IMR-90 (cell line): ENCODE data around the gene CCDC40. TPM values are rescaled to one million over a fixed set of nuclear protein-coding genes. Genes with fewer than 3 reads are reported as not detected.
A peak's percentile ranks its signal among the peaks of the same experiment; 100 is the strongest.

Source experiments
- ATAC-seq: fragments of 200-7000 bp; cut with Tn5 transposase; 2 replicates; pipeline ENCODE4 v1.9.1; 2020; ENCODE audit warnings: low read depth, mild to moderate bottlenecking, moderate library complexity
- BruUV-seq: library from RNA; stranded (reverse); fragments of 400-500 nt; replicated peaks from 2 replicates; lab custom pipeline; 2021; lab: Mats Ljungman, UMichigan
- CTCF ChIA-PET: fragments of 300-600 bp; formaldehyde crosslinking; extraction: SDS; loops from one replicate; lab custom pipeline; 2021; ENCODE audit warnings: antibody characterized with exemption; lab: Yijun Ruan, JAX
- POLR2A ChIA-PET: fragments of 300-600 bp; sonication (Branson Sonifier 250); formaldehyde crosslinking; loops from one replicate; lab custom pipeline; 2022; ENCODE audit warnings: antibody characterized with exemption; ENCODE audit not compliant: unreplicated experiment; lab: Charles Lee
- DNase-seq: peaks from one replicate; pipeline ENCODE4 v3.0.0; 2013
- H2AFZ ChIP-seq: replicated peaks from 2 replicates; pipeline ENCODE3; 2013; ENCODE audit warnings: low read length, mild to moderate bottlenecking; ENCODE audit not compliant: poor library complexity
- H2AK5ac ChIP-seq: 2 replicates; pipeline ENCODE4 v1.6.1; 2013; ENCODE audit warnings: low read depth, low read length, inconsistent platforms
- H2AK9ac ChIP-seq: replicated peaks from 2 replicates; pipeline ENCODE3; 2013; ENCODE audit warnings: mild to moderate bottlenecking, low read depth, low read length, moderate library complexity; ENCODE audit not compliant: poor library complexity
- H2BK120ac ChIP-seq: 2 replicates; pipeline ENCODE4 v1.6.1; 2013; ENCODE audit warnings: low read depth, low read length, inconsistent platforms
- H2BK15ac ChIP-seq: 3 replicates; pipeline ENCODE4 v1.6.1; 2013; ENCODE audit warnings: low read depth, low read length, inconsistent platforms
- H2BK20ac ChIP-seq: 2 replicates; pipeline ENCODE4 v1.6.1; 2013; ENCODE audit warnings: low read depth, mild to moderate bottlenecking, inconsistent platforms, low read length, moderate library complexity
- H2BK5ac ChIP-seq: 2 replicates; pipeline ENCODE4 v1.6.1; 2013; ENCODE audit warnings: mild to moderate bottlenecking, low read depth, low read length, inconsistent platforms; ENCODE audit not compliant: poor library complexity, severe bottlenecking
- H3K14ac ChIP-seq: replicated peaks from 2 replicates; pipeline ENCODE4 v1.6.1; 2013; ENCODE audit warnings: low read depth, low read length, inconsistent platforms
- H3K18ac ChIP-seq: 2 replicates; pipeline ENCODE4 v1.6.1; 2013; ENCODE audit warnings: low read depth, low read length, control low read depth
- H3K23ac ChIP-seq: 2 replicates; pipeline ENCODE4 v1.6.1; 2013; ENCODE audit warnings: low read depth, low read length, inconsistent platforms
- H3K27ac ChIP-seq: 2 replicates; pipeline ENCODE4 v1.5.1; 2013; ENCODE audit warnings: mild to moderate bottlenecking, control low read depth, low read length; ENCODE audit not compliant: insufficient read depth
- H3K27me3 ChIP-seq: 2 replicates; pipeline ENCODE4 v1.6.1; 2013; ENCODE audit warnings: low read length; ENCODE audit not compliant: control insufficient read depth, insufficient read depth
- H3K36me3 ChIP-seq: 2 replicates; pipeline ENCODE4 v1.6.1; 2013; ENCODE audit warnings: low read length, mixed read lengths; ENCODE audit not compliant: control insufficient read depth, insufficient read depth
- H3K4ac ChIP-seq: 2 replicates; pipeline ENCODE4 v1.6.1; 2013; ENCODE audit warnings: low read depth, low read length, inconsistent platforms
- H3K4me1 ChIP-seq: 2 replicates; pipeline ENCODE4 v1.6.1; 2013; ENCODE audit warnings: low read length, mixed read lengths; ENCODE audit not compliant: control insufficient read depth, insufficient read depth
- H3K4me2 ChIP-seq: 2 replicates; pipeline ENCODE4 v1.6.1; 2013; ENCODE audit warnings: low read depth, mild to moderate bottlenecking, control low read depth, low read length, moderate library complexity
- H3K4me3 ChIP-seq: 2 replicates; pipeline ENCODE4 v1.5.1; 2013; ENCODE audit warnings: low read depth, mild to moderate bottlenecking, control low read depth, low read length, moderate library complexity; ENCODE audit not compliant: insufficient read depth
- H3K56ac ChIP-seq: 2 replicates; pipeline ENCODE4 v1.6.1; 2013; ENCODE audit warnings: low read length, inconsistent platforms; ENCODE audit not compliant: insufficient read depth; ENCODE audit errors: extremely low read depth
- H3K79me1 ChIP-seq, 2 experiments: 2 replicates each; pipeline ENCODE4 v1.6.1; 2013; ENCODE audit warnings: low read length in 2 of 2, inconsistent platforms in 1 of 2, low read depth in 1 of 2
- H3K9ac ChIP-seq: 2 replicates; pipeline ENCODE4 v1.6.1; 2013; ENCODE audit warnings: low read depth, low read length, control low read depth
- H3K9me1 ChIP-seq: 2 replicates; pipeline ENCODE4 v1.6.1; 2013; ENCODE audit warnings: low read length, inconsistent platforms; ENCODE audit not compliant: insufficient read depth
- H3K9me3 ChIP-seq: 2 replicates; pipeline ENCODE4 v1.6.1; 2013; ENCODE audit warnings: low read length; ENCODE audit not compliant: control insufficient read depth, insufficient read depth
- H4K20me1 ChIP-seq: 2 replicates; pipeline ENCODE4 v1.6.1; 2013; ENCODE audit warnings: low read length, inconsistent platforms; ENCODE audit not compliant: insufficient read depth
- H4K5ac ChIP-seq: 2 replicates; pipeline ENCODE4 v1.6.1; 2013; ENCODE audit warnings: mild to moderate bottlenecking, low read depth, low read length, control low read depth
- H4K8ac ChIP-seq, 2 experiments: 2 replicates each; pipeline ENCODE4 v1.6.1; 2013; ENCODE audit warnings: low read depth in 2 of 2, low read length in 2 of 2, control low read depth in 1 of 2, inconsistent platforms in 1 of 2
- H4K91ac ChIP-seq: 2 replicates; pipeline ENCODE4 v1.6.1; 2013; ENCODE audit warnings: low read depth, low read length, inconsistent platforms; ENCODE audit not compliant: insufficient read depth
- BHLHE40 ChIP-seq: fragments of 150-350 bp; IDR thresholded peaks from 2 replicates; pipeline ENCODE4 v1.6.1; 2016; ENCODE audit warnings: mild to moderate bottlenecking, low read depth, low read length
- CEBPB ChIP-seq: IDR thresholded peaks from 2 replicates; pipeline ENCODE4 v1.6.1; 2012; ENCODE audit warnings: low read depth, low read length, improper control_type of control experiment
- CHD1 ChIP-seq: IDR thresholded peaks from 2 replicates; pipeline ENCODE4 v1.6.1; 2012; ENCODE audit warnings: low read depth, low read length, improper control_type of control experiment
- FOS ChIP-seq: fragments of 150-350 bp; IDR thresholded peaks from 2 replicates; pipeline ENCODE4 v1.6.1; 2016; ENCODE audit warnings: low read depth, low read length
- MAFK ChIP-seq: IDR thresholded peaks from 2 replicates; pipeline ENCODE4 v1.6.1; 2012; ENCODE audit warnings: low read depth, low read length, improper control_type of control experiment
- MAZ ChIP-seq: IDR thresholded peaks from 2 replicates; pipeline ENCODE4 v1.6.1; 2012; ENCODE audit warnings: low read depth, mild to moderate bottlenecking, low read length, improper control_type of control experiment, moderate library complexity, borderline replicate concordance
- MXI1 ChIP-seq: IDR thresholded peaks from 2 replicates; pipeline ENCODE4 v1.6.1; 2012; ENCODE audit warnings: low read depth, mild to moderate bottlenecking, low read length, moderate library complexity, borderline replicate concordance
- NFE2L2 ChIP-seq: fragments of 150-350 bp; IDR thresholded peaks from 2 replicates; pipeline ENCODE4 v1.6.1; 2016; ENCODE audit warnings: low read depth, mild to moderate bottlenecking, low read length
- POLR2A ChIP-seq: IDR thresholded peaks from 2 replicates; pipeline ENCODE4 v1.6.1; 2012; ENCODE audit warnings: mild to moderate bottlenecking, low read depth, low read length
- RAD21 ChIP-seq: IDR thresholded peaks from 2 replicates; pipeline ENCODE4 v1.6.1; 2012; ENCODE audit warnings: low read length, improper control_type of control experiment
- RCOR1 ChIP-seq: IDR thresholded peaks from 2 replicates; pipeline ENCODE4 v1.6.1; 2012; ENCODE audit warnings: mild to moderate bottlenecking, low read length, improper control_type of control experiment; ENCODE audit not compliant: insufficient replicate concordance
- RFX5 ChIP-seq: IDR thresholded peaks from 2 replicates; pipeline ENCODE4 v1.8.0; 2012; ENCODE audit warnings: low read depth, mild to moderate bottlenecking, low read length, moderate library complexity
- SMC3 ChIP-seq: fragments of 150-350 bp; IDR thresholded peaks from 2 replicates; pipeline ENCODE4 v1.6.1; 2016; ENCODE audit warnings: low read depth, mild to moderate bottlenecking, antibody characterized with exemption, low read length, moderate library complexity
- WGBS, 2 experiments: methylation state at CpG; one replicate each; pipeline versions ENCODE4 v1.1.5 to v1.1.7; 2013; ENCODE audit warnings: missing lambda C conversion rate in 2 of 2; ENCODE audit not compliant: insufficient read length in 1 of 2; ENCODE audit errors: extremely low coverage in 2 of 2; 5-methylcytosine and 5-hydroxymethylcytosine counted together
- dilution Hi-C: fragments of 300-500 bp; cut with HindIII; formaldehyde crosslinking; loops from one replicate; pipeline ENCODE4 v1.14.3; 2018; ENCODE audit warnings: low sequenced_read_pairs; ENCODE audit not compliant: unreplicated experiment
- in situ Hi-C: fragments of 300-500 bp; cut with MboI; formaldehyde crosslinking; loops from 3 replicates; pipeline ENCODE4 v1.14.3; 2019; ENCODE audit warnings: low sequenced_read_pairs, inconsistent platforms, mixed read lengths
- intact Hi-C: fragments of 100-400 bp; cut with micrococcal nuclease; formaldehyde crosslinking; loops from 2 replicates; pipeline ENCODE4 v1.10.0; 2022
- polyA plus RNA-seq, 3 experiments: library from polyadenylated mRNA; depleted of rRNA; stranded (reverse); fragments of >200 nt; gene quantifications; 2 replicates each; pipeline ENCODE4 v1.2.3, GENCODE V29; 2012; ENCODE audit warnings: low replicate concordance in 1 of 3
- total RNA-seq: library from RNA; depleted of rRNA; stranded (reverse); fragments of >200 nt; gene quantifications from 2 replicates; pipeline ENCODE4 v1.2.3, GENCODE V29; 2012
- TF ChIP-seq, protein P1 (sequence below): fragments of 150-350 bp; IDR thresholded peaks from 2 replicates; pipeline ENCODE4 v1.6.1; 2017; ENCODE audit warnings: mild to moderate bottlenecking, antibody characterized with exemption, low read length, low read depth
- TF ChIP-seq, protein P2 (sequence below): fragments of 150-350 bp; IDR thresholded peaks from 2 replicates; pipeline ENCODE4 v1.6.1; 2016; ENCODE audit warnings: low read depth, mild to moderate bottlenecking, low read length, moderate library complexity, borderline replicate concordance
- TF ChIP-seq, protein P3 (sequence below): conservative IDR thresholded peaks from 2 replicates; pipeline ENCODE4 v1.5.1; 2012; ENCODE audit warnings: mild to moderate bottlenecking, low read depth, low read length, improper control_type of control experiment

The CCDC40 gene
- total and polyA plus RNA-seq, 2 of the 4 experiments (the other 2 are of a cell fraction) = 0.90 to 4.7 TPM

DNA sequence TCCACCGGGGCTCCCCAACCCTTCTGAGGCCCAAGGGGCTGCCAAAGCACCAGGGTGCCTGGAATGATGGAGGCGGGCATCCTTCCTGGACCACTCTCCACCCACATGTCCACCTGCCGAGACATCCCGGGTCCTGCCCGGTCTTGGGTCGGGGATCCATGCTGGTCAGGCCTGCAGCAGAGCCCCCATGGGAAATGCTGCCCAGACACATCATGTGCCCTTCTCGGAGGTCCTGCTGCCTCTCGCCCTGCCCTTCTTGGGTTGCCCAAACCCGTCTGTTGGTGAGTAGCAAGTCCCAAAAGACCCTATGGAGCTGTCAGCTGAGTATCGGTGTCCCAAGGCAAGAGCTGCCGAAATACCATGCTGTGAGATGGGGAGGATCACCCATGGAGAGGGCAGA is 50.2 kb downstream of the CCDC40 start:
- no peaks in the 10 kb centered on the region for H4K20me1 ChIP-seq

More for the DNA sequence above, 50.2 kb downstream of the CCDC40 start:
- no peak overlapping the region for H4K91ac ChIP-seq
- no peak overlapping the region for H2BK20ac ChIP-seq
- H2BK15ac ChIP-seq = no peak overlapping the region
- WGBS, 2 experiments = 50% methylated on average over 5 of the region's 11 CpGs; no CpG with 5 or more reads in 1 of the 2 experiments
- H2AK5ac ChIP-seq = no peak overlapping the region
- intact Hi-C loops (loop anchor here (10.0 kb wide), 1 partner anchor 168 kb away; no protein-coding TSS in a partner anchor), dilution Hi-C loops (no loop called here), in situ Hi-C loops (no loop called here)
- POLR2A ChIA-PET = interaction anchor here (1.0 kb wide), 1 partner anchor 15 kb away, joined by 3 read pairs; the partner anchor contains the start of gene GAA
- no peak for TF ChIP-seq FOS
- no peak for TF ChIP-seq RCOR1
- TF ChIP-seq, protein P1, sequence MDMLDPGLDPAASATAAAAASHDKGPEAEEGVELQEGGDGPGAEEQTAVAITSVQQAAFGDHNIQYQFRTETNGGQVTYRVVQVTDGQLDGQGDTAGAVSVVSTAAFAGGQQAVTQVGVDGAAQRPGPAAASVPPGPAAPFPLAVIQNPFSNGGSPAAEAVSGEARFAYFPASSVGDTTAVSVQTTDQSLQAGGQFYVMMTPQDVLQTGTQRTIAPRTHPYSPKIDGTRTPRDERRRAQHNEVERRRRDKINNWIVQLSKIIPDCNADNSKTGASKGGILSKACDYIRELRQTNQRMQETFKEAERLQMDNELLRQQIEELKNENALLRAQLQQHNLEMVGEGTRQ = no peak
- TF ChIP-seq POLR2A = no peak
- no peak for TF ChIP-seq MAFK
- TF ChIP-seq MAZ = no peak
- TF ChIP-seq NFE2L2 = no peak
- no peak for TF ChIP-seq BHLHE40
- TF ChIP-seq RFX5 = no peak
- TF ChIP-seq SMC3 = no peak
- TF ChIP-seq CHD1 = no peak
- TF ChIP-seq CEBPB = no peak
- TF ChIP-seq, protein P2, sequence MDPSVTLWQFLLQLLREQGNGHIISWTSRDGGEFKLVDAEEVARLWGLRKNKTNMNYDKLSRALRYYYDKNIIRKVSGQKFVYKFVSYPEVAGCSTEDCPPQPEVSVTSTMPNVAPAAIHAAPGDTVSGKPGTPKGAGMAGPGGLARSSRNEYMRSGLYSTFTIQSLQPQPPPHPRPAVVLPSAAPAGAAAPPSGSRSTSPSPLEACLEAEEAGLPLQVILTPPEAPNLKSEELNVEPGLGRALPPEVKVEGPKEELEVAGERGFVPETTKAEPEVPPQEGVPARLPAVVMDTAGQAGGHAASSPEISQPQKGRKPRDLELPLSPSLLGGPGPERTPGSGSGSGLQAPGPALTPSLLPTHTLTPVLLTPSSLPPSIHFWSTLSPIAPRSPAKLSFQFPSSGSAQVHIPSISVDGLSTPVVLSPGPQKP = no peak
- TF ChIP-seq, protein P3, sequence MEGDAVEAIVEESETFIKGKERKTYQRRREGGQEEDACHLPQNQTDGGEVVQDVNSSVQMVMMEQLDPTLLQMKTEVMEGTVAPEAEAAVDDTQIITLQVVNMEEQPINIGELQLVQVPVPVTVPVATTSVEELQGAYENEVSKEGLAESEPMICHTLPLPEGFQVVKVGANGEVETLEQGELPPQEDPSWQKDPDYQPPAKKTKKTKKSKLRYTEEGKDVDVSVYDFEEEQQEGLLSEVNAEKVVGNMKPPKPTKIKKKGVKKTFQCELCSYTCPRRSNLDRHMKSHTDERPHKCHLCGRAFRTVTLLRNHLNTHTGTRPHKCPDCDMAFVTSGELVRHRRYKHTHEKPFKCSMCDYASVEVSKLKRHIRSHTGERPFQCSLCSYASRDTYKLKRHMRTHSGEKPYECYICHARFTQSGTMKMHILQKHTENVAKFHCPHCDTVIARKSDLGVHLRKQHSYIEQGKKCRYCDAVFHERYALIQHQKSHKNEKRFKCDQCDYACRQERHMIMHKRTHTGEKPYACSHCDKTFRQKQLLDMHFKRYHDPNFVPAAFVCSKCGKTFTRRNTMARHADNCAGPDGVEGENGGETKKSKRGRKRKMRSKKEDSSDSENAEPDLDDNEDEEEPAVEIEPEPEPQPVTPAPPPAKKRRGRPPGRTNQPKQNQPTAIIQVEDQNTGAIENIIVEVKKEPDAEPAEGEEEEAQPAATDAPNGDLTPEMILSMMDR = no peak
- TF ChIP-seq MXI1 = no peak
- TF ChIP-seq RAD21 = no peak
- H3K56ac ChIP-seq = no peak overlapping the region
- no peak overlapping the region for H3K18ac ChIP-seq
- H3K9me3 ChIP-seq = no peaks in the 10 kb centered on the region
- no peak overlapping the region for H4K5ac ChIP-seq
- BruUV-seq = no TSS peak
- H3K4me1 ChIP-seq = no peaks in the 10 kb centered on the region
- no peaks in the 10 kb centered on the region for H3K79me1 ChIP-seq
- CTCF ChIA-PET = interaction anchor here (1.7 kb wide), 1 partner anchor 15 kb away, joined by 5 read pairs; the partner anchor contains the start of gene GAA
- DNase-seq (no peak), ATAC-seq (no peak)
- H4K8ac ChIP-seq = no peak overlapping the region
- H3K36me3 ChIP-seq = no peaks in the 10 kb centered on the region
- H3K27me3 ChIP-seq = peaks cover 7% of the 10 kb centered on the region; the same call in 1 of the 2 replicates
- H3K9me1 ChIP-seq = no peaks in the 10 kb centered on the region
- no peak overlapping the region for H2BK120ac ChIP-seq
- no peak overlapping the region for H3K14ac ChIP-seq
- no peak overlapping the region for H3K4ac ChIP-seq
- no peak overlapping the region for H3K4me2 ChIP-seq
- H3K23ac ChIP-seq = no peak overlapping the region
- peak overlapping the region; percentile 20 for H2AK9ac ChIP-seq
- H3K27ac ChIP-seq = no peak overlapping the region
- no peak overlapping the region for H2AFZ ChIP-seq
- H3K4me3 ChIP-seq = no peak overlapping the region
- no peak overlapping the region for H2BK5ac ChIP-seq
- H3K9ac ChIP-seq = no peak overlapping the region
